H54 (cell line): ENCODE data around the gene CDH10.
A peak's percentile ranks its signal among the peaks of the same experiment; 100 is the strongest.

ENCODE experiments used
- DNase-seq: peaks from one replicate; pipeline ENCODE4 v3.0.0; 2011; ENCODE audit warnings: low spot score, mixed read lengths; ENCODE audit not compliant: insufficient read length
- FAIRE-seq: peaks from 3 replicates; lab custom pipeline; 2011; peaks lifted over from hg19 to GRCh38; lab: Jason Lieb, UNC
- POLR2A ChIP-seq: IDR thresholded peaks from 2 replicates; pipeline ENCODE4 v1.6.1; 2011; ENCODE audit warnings: low read depth, mild to moderate bottlenecking, low read length

Gene CDH10

DNA sequence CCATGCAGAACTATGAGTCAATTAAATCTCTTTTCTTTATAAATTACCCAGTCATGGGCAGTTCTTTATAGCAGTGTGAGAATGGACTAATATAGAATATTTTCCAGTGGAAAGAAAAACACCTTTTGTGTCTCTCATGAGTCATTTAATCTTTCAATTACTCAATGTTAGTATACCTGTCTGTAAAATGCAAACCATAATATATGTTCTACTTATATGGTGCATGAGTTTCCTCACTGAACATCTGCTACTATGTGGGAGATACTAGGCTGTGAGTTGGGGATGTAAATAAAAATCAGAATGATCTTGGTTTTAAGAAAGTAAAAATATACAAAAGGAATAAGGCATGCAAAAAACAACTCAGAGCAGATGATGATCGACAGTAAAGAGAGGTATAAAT, 15.0 kb downstream of the CDH10 start:
- no peak for TF ChIP-seq POLR2A
- FAIRE-seq (no peak), DNase-seq (no peak)

DNA sequence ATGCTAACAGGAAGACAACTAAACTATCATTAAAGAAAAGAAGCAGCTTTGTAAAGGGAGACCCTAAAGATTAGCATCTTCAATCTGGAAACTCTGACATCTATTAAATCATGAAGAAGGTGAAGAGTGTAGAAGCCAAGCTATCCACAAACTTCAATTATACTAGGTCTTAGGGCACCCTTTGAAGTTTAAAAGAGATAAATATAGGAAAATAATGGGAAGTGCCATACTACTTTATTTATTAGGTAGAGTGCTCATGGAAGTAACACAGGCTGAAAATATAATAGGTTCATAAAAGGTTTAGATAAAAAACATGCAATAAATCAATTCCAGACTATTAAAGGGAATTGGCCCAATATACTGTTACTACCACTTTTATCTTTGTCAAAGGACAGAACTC, 19.9 kb downstream of the CDH10 start:
- no peak for TF ChIP-seq POLR2A
- DNase-seq (no peak), FAIRE-seq (no peak)

DNA sequence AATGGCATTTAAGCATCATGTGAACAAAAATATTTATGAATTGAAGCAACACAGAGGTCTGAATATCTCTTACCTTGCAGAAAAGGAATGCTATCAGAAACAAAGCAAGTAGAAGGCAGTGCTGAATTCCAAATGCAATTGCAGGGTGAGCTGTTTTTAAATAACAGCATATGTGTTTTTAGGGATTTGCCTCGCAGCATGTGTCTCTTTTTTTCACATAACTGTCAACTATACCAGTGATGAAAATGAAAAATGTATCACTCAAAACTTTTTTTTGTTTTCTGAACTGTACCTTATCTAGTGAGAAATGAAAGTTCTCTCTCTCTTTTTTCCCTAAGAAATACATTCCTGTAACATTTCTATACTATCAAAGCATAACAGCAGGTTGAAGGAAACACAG, 21.2 kb downstream of the CDH10 start:
- TF ChIP-seq POLR2A: no peak
- DNase-seq: no peak
- no peak for FAIRE-seq

DNA sequence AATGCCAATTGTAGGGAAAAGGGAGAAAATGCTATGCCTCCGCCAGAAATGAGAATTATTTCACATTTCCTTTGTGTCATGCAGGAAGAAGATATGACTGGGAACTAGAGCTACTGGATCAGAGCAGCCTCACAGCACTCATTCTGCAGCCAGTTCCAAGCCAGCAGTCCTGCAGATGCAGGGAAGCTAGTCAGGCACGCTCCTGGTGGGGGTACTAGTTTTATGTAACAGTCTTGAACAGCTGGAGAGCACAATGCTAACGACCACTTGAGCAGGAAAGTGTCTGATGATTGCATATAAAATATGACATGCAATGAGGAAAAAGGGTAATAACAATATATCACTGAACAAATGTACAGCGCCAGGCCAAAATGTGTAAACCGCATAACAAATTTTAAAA, 21.7 kb downstream of the CDH10 start:
- DNase-seq (no peak), FAIRE-seq (no peak)
- TF ChIP-seq POLR2A: no peak

DNA sequence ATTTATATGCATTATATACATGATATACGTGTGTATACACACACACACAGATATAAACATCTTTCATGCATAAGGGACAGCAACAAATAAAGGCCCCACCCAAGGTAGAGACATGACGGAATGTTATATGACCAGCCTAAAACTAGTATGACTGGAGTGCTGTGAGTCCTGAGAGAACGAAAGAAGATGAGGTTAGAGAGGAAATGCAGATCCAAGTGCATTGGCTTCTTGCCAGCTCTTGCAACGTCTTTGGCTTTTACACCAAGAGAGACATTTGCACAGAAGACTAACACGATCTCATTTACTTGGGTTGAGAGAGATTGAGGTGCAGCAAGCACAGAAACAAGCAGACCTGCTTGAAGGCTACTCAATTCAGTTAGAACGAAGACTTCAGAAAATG, 23.0 kb downstream of the CDH10 start:
- FAIRE-seq (peak; percentile 88), DNase-seq (no peak)
- TF ChIP-seq POLR2A: no peak

DNA sequence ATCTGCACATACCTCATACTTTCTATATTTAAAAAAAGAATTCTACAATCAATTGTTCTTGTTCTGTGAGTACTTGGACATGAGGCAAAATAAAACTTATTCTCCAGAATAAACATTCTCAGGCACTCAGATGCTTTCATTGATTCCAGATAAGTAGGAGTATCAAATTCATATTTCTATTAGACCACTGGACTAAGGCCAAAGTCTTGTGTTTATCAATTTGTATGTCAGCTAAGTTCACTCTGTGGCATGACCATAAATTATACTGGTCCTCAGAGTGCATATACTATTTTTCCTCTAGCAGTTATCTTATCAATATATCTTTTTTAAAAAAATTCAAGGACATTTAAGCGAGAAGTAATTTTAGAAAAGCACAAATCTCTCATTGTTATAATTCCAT, 28.2 kb downstream of the CDH10 start:
- DNase-seq (no peak), FAIRE-seq (no peak)
- no peak for TF ChIP-seq POLR2A

DNA sequence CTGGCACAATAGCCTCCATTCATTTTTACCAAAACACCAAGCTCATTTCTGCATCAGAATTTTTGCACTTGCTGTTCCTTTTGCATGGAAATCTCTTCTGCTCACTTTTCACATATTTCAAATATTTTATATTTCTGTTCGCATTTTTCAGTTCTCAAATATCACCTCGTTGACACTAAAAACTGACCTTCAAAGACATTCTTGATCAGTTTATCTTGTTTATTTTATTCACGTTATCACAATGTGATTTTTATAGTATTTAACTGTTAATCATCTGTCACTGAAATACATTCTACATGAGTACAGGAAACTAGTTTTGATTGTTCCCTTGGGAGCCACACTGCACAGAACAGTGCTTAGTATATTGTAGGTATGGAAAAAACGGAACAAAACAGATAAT, 29.6 kb downstream of the CDH10 start:
- FAIRE-seq: no peak
- no peak for TF ChIP-seq POLR2A
- DNase-seq: no peak

DNA sequence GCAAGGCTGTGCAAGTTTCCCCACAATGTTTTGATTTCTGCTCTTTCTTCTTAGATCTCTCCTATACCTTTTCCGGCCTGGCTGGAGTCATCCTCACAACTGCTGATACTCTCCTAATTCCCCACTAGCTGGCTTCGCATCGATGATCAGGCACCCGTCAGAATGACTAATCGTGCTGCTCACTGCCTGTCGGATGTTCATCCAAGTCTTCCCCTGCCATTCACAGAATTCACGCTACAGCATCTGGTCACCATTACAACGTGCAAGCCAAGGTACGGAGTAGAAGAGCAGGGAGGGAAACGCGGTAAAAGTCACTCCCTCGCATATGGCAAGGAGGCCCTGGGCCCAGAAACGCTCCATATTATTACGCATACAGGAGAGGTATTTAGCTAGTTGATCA, 35.1 kb downstream of the CDH10 start:
- FAIRE-seq: no peak
- TF ChIP-seq POLR2A: no peak

DNA sequence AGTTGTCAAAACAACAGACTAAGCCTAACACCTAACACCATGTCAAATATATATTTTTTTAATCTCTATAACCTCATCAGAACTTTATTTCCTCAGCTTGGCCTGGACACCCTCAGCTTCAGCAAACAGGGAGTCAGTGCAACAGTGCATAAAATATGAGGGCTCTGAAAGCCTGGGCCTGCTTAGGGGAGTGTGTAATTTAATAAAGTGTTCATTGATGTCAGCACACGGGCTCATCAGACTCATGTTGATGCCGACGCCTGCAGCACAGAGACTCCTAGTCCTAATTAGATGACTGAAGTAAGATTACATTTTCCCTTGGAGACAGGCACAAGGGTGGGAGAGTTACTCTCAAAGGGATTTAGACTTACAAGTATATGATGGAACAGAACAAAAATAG, 37.8 kb downstream of the CDH10 start:
- FAIRE-seq (no peak), DNase-seq (no peak)
- no peak for TF ChIP-seq POLR2A

More for the DNA sequence above, 35.1 kb downstream of the CDH10 start:
- DNase-seq: no peak

DNA sequence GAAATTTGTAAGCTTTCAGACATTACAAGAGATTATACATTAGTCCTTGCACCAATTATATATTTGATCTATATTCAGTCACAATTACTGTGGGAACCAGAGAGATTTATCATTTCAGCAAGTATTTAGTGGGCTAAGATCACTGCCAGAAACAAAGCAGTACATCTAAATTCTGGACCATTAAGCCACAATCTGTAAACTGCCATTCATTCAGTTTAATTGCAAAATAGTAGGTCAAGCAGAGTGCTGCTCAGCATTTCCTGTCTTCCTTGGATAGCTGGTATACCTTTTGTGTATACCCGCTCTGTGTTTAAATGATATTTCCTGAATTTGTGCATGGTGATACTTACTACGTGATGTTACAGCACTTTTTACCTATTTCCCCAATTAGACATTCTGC, 42.6 kb downstream of the CDH10 start:
- TF ChIP-seq POLR2A: no peak
- FAIRE-seq (no peak), DNase-seq (no peak)

DNA sequence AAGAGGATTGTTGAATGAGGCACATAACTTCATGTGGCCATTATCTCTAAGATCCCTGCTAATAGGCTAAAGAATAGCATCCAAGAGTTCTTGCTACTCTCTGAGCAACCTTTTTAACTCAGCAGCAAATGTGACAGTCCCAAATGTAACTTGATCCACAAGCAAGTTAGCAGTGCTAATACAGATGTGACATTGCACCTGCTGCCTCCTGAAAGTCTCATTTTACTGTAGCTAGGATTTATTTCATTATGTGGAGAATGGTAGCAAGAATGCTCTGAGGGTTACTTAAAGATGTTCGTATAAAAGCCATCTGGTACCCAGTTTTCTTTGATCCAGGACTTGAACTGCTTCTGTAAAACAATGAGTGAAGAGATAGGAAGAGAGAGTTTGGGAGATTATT, 45.8 kb downstream of the CDH10 start:
- FAIRE-seq (no peak), DNase-seq (no peak)
- TF ChIP-seq POLR2A: no peak

DNA sequence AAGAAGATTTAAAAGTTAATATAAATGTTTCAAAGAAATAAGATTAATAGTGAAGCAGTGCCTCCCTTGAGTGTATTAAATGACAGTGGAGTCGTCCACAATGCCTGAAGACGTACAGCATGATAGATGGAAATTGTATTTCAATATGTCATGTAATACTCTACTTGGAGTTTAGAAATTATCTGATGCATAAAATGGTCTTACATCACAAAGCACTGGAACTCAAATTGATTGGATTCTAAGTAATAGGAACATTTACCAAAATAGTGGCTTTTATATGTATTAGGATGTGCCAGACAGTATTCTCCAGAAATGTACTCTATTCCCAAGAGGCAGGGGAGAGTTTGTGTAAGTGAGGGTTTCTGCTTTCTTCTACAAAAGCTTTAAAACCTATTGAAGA, 49.4 kb downstream of the CDH10 start:
- FAIRE-seq (peak; percentile 41), DNase-seq (no peak)
- TF ChIP-seq POLR2A: no peak

DNA sequence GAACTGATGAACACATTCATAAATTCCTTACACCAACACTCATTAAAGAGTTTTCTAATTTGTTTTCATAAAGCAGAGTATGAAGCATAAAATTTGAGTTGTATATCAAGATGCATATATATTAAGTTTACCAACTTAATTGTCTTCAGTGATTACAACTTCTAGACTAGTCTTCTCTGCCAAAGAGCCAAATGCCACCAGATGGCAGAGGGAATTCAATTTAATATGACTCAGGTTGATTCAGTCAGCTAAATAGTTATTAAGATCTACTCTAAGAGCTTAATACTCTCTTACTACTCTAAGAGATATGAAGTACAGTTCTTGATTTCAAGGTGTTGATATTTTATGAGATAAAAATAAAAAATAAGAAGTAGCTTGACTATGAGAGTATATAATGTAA, 53.4 kb downstream of the CDH10 start:
- peak; percentile 38 for FAIRE-seq
- TF ChIP-seq POLR2A: no peak
- no peak for DNase-seq

DNA sequence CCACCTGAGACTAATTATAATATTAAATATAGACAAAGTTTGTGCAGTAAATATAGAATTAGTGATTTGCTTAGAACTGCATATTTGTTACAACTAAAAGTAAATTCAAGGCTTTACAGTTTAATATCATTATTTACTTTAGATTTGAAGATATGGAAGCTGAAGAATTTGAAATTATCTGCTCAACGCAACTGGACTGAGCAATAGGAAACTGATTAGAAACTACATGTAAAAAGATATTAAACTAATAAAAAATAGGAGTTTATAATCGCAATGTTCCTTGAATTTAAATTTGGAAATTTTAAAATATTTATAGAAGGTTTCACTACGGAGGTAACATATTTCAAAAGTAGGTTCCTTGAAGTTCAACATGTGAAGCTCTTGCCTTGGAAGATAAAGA, 55.2 kb downstream of the CDH10 start:
- no peak for TF ChIP-seq POLR2A
- no peak for FAIRE-seq
- DNase-seq: no peak

DNA sequence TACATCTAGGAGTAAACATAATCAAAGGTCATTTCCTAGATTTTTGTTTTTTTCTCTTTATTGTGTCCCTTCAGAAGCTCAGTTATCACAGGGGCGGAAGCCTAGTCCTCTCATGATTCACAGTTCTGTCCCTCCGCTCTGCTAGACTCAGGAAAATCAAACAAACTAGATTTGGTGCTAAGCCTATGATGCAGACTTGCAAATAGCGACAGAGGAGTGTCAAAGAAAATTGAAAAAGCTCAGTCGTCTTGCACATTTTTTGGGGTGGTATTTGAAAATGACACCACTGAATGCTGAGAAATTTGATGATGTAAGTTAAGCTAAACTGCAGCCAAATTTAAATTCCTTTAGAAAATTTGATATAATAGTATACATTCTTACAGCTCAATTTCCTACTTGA, 59.0 kb downstream of the CDH10 start:
- FAIRE-seq: no peak

DNA sequence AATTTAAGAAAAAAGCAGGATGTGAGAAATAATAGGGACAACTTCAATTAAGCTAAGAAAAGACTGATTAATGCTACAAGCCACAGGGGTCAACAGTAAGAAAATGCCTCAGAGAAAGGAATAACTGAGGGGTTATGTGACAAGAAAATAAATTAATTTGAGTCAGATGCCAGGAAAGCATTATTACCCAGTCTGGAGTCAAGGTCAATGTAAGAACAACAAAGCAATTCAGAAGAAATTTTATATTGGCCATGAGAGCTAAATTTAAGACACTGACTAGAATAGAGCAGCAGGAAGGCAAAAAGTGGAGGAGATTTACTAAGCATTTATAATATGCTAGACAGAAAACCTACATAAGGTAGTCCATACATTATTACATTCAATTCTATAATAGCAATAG, 73.5 kb downstream of the CDH10 start:
- DNase-seq (no peak), FAIRE-seq (no peak)
- TF ChIP-seq POLR2A: no peak

More for the DNA sequence above, 59.0 kb downstream of the CDH10 start:
- TF ChIP-seq POLR2A: no peak
- no peak for DNase-seq
